SK-N-SH treated with all-trans-retinoic acid at 6 μM for 48 hours (cell line): ENCODE results near the gene FOXL3.

Source experiments
- ATAC-seq: fragments of 200-7000 bp; cut with Tn5 transposase; 3 replicates; pipeline ENCODE4 v1.9.1; 2020; ENCODE audit warnings: mild to moderate bottlenecking, moderate library complexity
- ARNTL ChIP-seq: fragments of 450-650 bp; formaldehyde crosslinking; IDR thresholded peaks from 2 replicates; pipeline ENCODE4 v1.5.0; 2020; ENCODE audit warnings: low read depth, mild to moderate bottlenecking, moderate library complexity, borderline replicate concordance
- BACH2 ChIP-seq: fragments of 250-450 bp; sonication (Bioruptor Pico); IDR thresholded peaks from 2 replicates; pipeline ENCODE4 v1.9.0; 2021; ENCODE audit warnings: mild to moderate bottlenecking, borderline replicate concordance
- CREB5 ChIP-seq: fragments of 250-450 bp; sonication (Bioruptor Pico); IDR thresholded peaks from 2 replicates; pipeline ENCODE4 v1.5.1; 2020; ENCODE audit warnings: low read depth, mild to moderate bottlenecking, moderate library complexity
- CSDC2 ChIP-seq: fragments of 250-450 bp; sonication (Bioruptor Pico); IDR thresholded peaks from 2 replicates; pipeline ENCODE4 v1.5.0; 2020; ENCODE audit warnings: mild to moderate bottlenecking, moderate library complexity
- CSRNP3 ChIP-seq: fragments of 250-450 bp; sonication (Bioruptor Pico); IDR thresholded peaks from 2 replicates; pipeline ENCODE4 v1.5.1; 2021; ENCODE audit warnings: mild to moderate bottlenecking, moderate library complexity
- ESRRG ChIP-seq: fragments of 250-450 bp; sonication (Bioruptor Pico); IDR thresholded peaks from 2 replicates; pipeline ENCODE4 v1.6.1; 2021; ENCODE audit warnings: mild to moderate bottlenecking
- ISL1 ChIP-seq: fragments of 250-450 bp; sonication (Bioruptor Pico); IDR thresholded peaks from 2 replicates; pipeline ENCODE4 v2.1.2; 2022; ENCODE audit warnings: mild to moderate bottlenecking, moderate library complexity
- OSR1 ChIP-seq: fragments of 250-450 bp; sonication (Bioruptor Pico); IDR thresholded peaks from 2 replicates; pipeline ENCODE4 v1.8.0; 2022; ENCODE audit warnings: moderate library complexity, mild to moderate bottlenecking, inconsistent platforms
- PATZ1 ChIP-seq: fragments of 250-450 bp; sonication (Bioruptor Pico); IDR thresholded peaks from 2 replicates; pipeline ENCODE4 v1.8.0; 2020; ENCODE audit warnings: mild to moderate bottlenecking, moderate library complexity, borderline replicate concordance
- POU6F1 ChIP-seq: fragments of 250-450 bp; sonication (Bioruptor Pico); IDR thresholded peaks from 2 replicates; pipeline ENCODE4 v1.8.0; 2021; ENCODE audit warnings: low read depth, mild to moderate bottlenecking, moderate library complexity, borderline replicate concordance
- PPARA ChIP-seq: fragments of 250-450 bp; sonication (Bioruptor Pico); IDR thresholded peaks from 2 replicates; pipeline ENCODE4 v1.5.0; 2020; ENCODE audit warnings: mild to moderate bottlenecking, borderline replicate concordance
- RARB ChIP-seq: fragments of 250-450 bp; sonication (Bioruptor Pico); IDR thresholded peaks from 2 replicates; pipeline ENCODE4 v1.8.0; 2021; ENCODE audit warnings: mild to moderate bottlenecking, moderate library complexity
- SNAI2 ChIP-seq: fragments of 250-450 bp; sonication (Bioruptor Pico); IDR thresholded peaks from 2 replicates; pipeline ENCODE4 v1.5.0; 2020; ENCODE audit warnings: mild to moderate bottlenecking, moderate library complexity
- TCF4 ChIP-seq: fragments of 250-450 bp; sonication (Bioruptor Pico); IDR thresholded peaks from 2 replicates; pipeline ENCODE4 v1.8.0; 2021; ENCODE audit warnings: mild to moderate bottlenecking, moderate library complexity, borderline replicate concordance
- TOX ChIP-seq: fragments of 250-450 bp; sonication (Bioruptor Pico); IDR thresholded peaks from 2 replicates; pipeline ENCODE4 v1.8.0; 2021; ENCODE audit warnings: mild to moderate bottlenecking, moderate library complexity, borderline replicate concordance
- TSHZ2 ChIP-seq: fragments of 250-450 bp; sonication (Bioruptor Pico); IDR thresholded peaks from 2 replicates; pipeline ENCODE4 v1.5.0; 2020; ENCODE audit warnings: mild to moderate bottlenecking, moderate library complexity
- ZC3H10 ChIP-seq: fragments of 250-450 bp; sonication (Bioruptor Pico); IDR thresholded peaks from 2 replicates; pipeline ENCODE4 v1.5.1; 2021; ENCODE audit warnings: mild to moderate bottlenecking, moderate library complexity
- ZFP3 ChIP-seq: fragments of 250-450 bp; sonication (Bioruptor Pico); IDR thresholded peaks from 2 replicates; pipeline ENCODE4 v1.5.0; 2020; ENCODE audit warnings: mild to moderate bottlenecking, moderate library complexity
- ZFP30 ChIP-seq: fragments of 450-650 bp; formaldehyde crosslinking; IDR thresholded peaks from 2 replicates; pipeline ENCODE4 v1.5.0; 2022; ENCODE audit warnings: mild to moderate bottlenecking, moderate library complexity
- ZNF565 ChIP-seq: fragments of 450-650 bp; formaldehyde crosslinking; conservative IDR thresholded peaks from 2 replicates; pipeline ENCODE4 v1.5.0; 2020; ENCODE audit warnings: low read depth, mild to moderate bottlenecking, moderate library complexity
- ZNF70 ChIP-seq: fragments of 450-650 bp; formaldehyde crosslinking; IDR thresholded peaks from 2 replicates; pipeline ENCODE4 v1.5.0; 2020; ENCODE audit warnings: mild to moderate bottlenecking, moderate library complexity
- ZNF8 ChIP-seq: fragments of 450-650 bp; formaldehyde crosslinking; IDR thresholded peaks from 2 replicates; pipeline ENCODE4 v1.5.0; 2020; ENCODE audit warnings: mild to moderate bottlenecking, moderate library complexity

Gene FOXL3

GRCh38 chr7:311131-311680 is 21.2 kb downstream of the FOXL3 start:
- TF ChIP-seq RARB (CRISPR knock-in tag), result no peak
- TF ChIP-seq ISL1 (CRISPR knock-in tag), result no peak
- no peak for TF ChIP-seq ZFP3 (CRISPR knock-in tag)
- TF ChIP-seq POU6F1 (CRISPR knock-in tag), result no peak
- TF ChIP-seq ZNF70 (CRISPR knock-in tag), result no peak
- no peak for TF ChIP-seq PATZ1 (CRISPR knock-in tag)
- no peak for TF ChIP-seq BACH2 (CRISPR knock-in tag)
- no peak for TF ChIP-seq SNAI2 (CRISPR knock-in tag)
- TF ChIP-seq TSHZ2, result no peak
- TF ChIP-seq ZNF565 (CRISPR knock-in tag), result no peak
- no peak for TF ChIP-seq CSDC2 (CRISPR knock-in tag)
- no peak for TF ChIP-seq TOX
- no peak for TF ChIP-seq OSR1 (CRISPR knock-in tag)
- TF ChIP-seq ZC3H10 (CRISPR knock-in tag), result no peak
- no peak for TF ChIP-seq TCF4 (CRISPR knock-in tag)
- no peak for TF ChIP-seq CSRNP3 (CRISPR knock-in tag)
- TF ChIP-seq CREB5, result no peak
- TF ChIP-seq ZFP30, result no peak

GRCh38 chr7:311796-312195 is 21.8 kb downstream of the FOXL3 start:
- TF ChIP-seq ZFP3 (CRISPR knock-in tag) (no peak), TOX (no peak), RARB (CRISPR knock-in tag) (no peak), PPARA (CRISPR knock-in tag) (no peak), ZNF565 (CRISPR knock-in tag) (no peak), ZNF8 (CRISPR knock-in tag) (no peak), CSDC2 (CRISPR knock-in tag) (no peak), ZC3H10 (CRISPR knock-in tag) (no peak), ZFP30 (no peak), ARNTL (CRISPR knock-in tag) (no peak)
- no peak; the same call in 1 of the 3 replicates for ATAC-seq

More at GRCh38 chr7:311131-311680, 21.2 kb downstream of the FOXL3 start:
- ATAC-seq, result no peak

GRCh38 chr7:312424-312823 is 22.5 kb downstream of the FOXL3 start:
- TF ChIP-seq PPARA (CRISPR knock-in tag), result no peak
- TF ChIP-seq ZNF70 (CRISPR knock-in tag), result no peak
- TF ChIP-seq ZFP3 (CRISPR knock-in tag), result no peak
- TF ChIP-seq ZNF8 (CRISPR knock-in tag), result no peak
- no peak for TF ChIP-seq BACH2 (CRISPR knock-in tag)
- TF ChIP-seq TCF4 (CRISPR knock-in tag), result no peak
- TF ChIP-seq ZNF565 (CRISPR knock-in tag), result no peak
- TF ChIP-seq CSDC2 (CRISPR knock-in tag), result no peak
- no peak for TF ChIP-seq SNAI2 (CRISPR knock-in tag)
- no peak for TF ChIP-seq ARNTL (CRISPR knock-in tag)
- no peak for TF ChIP-seq OSR1 (CRISPR knock-in tag)
- no peak for TF ChIP-seq ESRRG (CRISPR knock-in tag)
- TF ChIP-seq ZC3H10 (CRISPR knock-in tag), result no peak
- TF ChIP-seq PATZ1 (CRISPR knock-in tag), result no peak
- no peak for TF ChIP-seq RARB (CRISPR knock-in tag)
- no peak for TF ChIP-seq ZFP30
- TF ChIP-seq ISL1 (CRISPR knock-in tag), result no peak
- no peak for TF ChIP-seq POU6F1 (CRISPR knock-in tag)

More at GRCh38 chr7:312424-312823, 22.5 kb downstream of the FOXL3 start:
- ATAC-seq, result no peak
